Measurements from ENCODE around the gene DNAH2.
A peak's percentile ranks its signal among the peaks of the same experiment; 100 is the strongest.

DNAH2 gene

DNA sequence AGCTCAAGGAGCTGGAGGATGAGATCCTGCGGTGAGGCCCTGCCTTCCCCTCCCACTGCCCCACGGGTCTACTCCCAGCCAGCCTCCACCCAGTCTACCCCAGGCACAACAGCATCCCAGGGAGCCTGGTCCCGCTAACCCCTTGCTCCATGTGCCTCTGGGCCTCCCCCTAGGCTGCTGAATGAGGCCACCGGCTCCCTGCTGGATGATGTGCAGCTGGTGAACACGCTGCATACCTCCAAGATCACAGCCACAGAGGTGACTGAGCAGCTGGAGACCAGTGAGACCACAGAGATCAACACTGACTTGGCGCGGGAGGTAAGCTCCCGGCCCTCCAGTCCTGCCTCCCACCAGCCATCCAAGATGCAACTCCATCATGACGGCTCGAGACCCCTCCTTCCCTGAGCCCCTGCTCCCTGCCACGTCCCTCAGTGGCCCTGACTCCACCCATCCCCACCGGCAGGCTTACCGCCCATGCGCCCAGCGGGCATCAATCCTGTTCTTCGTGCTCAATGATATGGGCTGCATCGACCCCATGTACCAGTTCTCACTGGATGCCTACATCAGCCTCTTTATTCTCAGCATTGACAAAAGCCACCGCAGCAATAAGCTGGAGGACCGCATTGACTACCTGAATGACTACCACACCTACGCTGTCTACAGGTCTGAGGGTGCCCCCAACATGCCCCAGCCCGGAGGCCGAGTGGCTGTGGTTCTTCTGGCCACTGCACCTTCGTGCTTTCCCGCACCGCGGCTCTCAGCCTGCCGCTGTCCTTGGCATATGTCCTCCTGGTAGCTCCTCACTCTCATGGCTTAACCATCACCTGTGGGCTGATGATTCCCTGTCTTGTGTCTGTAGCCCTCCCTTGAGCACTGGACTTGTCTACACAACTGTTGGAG lies 101.5 kb downstream of the DNAH2 start:
- FAIRE-seq (no peak), DNase-seq (ENCODE audit: insufficient read length, low spot score) (no peak)
- TF ChIP-seq POLR2A (IDR thresholded peaks at IDR 0.05; ENCODE audit: low read depth, low read length): no peak

- no peak for TF ChIP-seq POLR2A (IDR thresholded peaks at IDR 0.05; ENCODE audit: low read depth, low read length)
- FAIRE-seq (no peak), DNase-seq (ENCODE audit: insufficient read length, low spot score) (no peak)
These were observed 102.7 kb downstream of the DNAH2 start for GRCh38 chr17:7820231-7820630.

GRCh38 chr17:7822126-7822525 lies 104.6 kb downstream of the DNAH2 start:
- DNase-seq (ENCODE audit: insufficient read length, low spot score): no peak
- no peak for TF ChIP-seq POLR2A (IDR thresholded peaks at IDR 0.05; ENCODE audit: low read depth, low read length)
- FAIRE-seq: no peak

- TF ChIP-seq POLR2A (IDR thresholded peaks at IDR 0.05; ENCODE audit: low read depth, low read length): no peak
- FAIRE-seq (no peak), DNase-seq (ENCODE audit: insufficient read length, low spot score) (no peak)
These were observed 106.0 kb downstream of the DNAH2 start for GRCh38 chr17:7823581-7824001.

DNA sequence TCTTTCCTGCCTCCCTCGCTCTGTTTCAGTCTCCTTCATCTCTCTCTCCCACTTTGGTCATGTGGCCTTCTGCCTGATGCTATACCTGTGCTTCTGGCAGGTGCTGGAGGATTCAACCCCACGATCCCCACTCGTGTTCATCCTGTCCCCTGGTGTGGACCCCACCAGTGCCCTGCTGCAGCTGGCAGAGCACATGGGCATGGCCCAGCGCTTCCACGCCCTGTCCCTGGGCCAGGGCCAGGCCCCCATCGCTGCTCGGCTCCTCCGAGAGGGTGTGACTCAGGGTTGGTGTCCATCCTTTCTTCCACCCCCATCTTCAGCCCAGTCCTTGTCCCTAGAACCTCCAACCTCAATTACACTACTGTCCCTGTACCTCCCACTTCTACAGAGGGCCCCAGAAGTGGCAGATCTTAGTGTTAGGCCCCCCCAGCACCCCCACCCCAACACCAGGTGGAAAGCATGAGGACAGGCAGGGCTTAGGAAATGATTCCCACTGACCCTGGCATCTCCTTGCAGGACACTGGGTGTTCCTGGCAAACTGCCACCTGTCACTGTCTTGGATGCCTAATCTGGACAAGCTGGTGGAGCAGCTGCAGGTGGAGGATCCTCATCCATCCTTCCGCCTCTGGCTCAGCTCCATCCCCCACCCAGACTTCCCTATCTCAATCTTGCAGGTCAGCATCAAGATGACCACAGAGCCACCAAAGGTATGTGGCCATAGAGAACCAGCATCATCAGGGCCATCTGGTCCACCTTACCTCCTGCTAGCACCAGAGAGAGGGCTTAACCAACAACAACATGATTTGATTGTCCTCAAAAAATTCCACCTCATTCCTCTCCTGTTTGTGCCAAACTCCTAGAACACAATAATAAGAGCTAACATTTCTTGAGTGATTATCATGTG lies 106.7 kb downstream of the DNAH2 start:
- DNase-seq (ENCODE audit: insufficient read length, low spot score) (no peak), FAIRE-seq (no peak)
- TF ChIP-seq POLR2A (IDR thresholded peaks at IDR 0.05; ENCODE audit: low read depth, low read length): no peak

GRCh38 chr17:7825206-7825990 lies 107.9 kb downstream of the DNAH2 start:
- no peak for TF ChIP-seq POLR2A (IDR thresholded peaks at IDR 0.05; ENCODE audit: low read depth, low read length)
- no peak for DNase-seq (ENCODE audit: insufficient read length, low spot score)
- FAIRE-seq: no peak

DNA sequence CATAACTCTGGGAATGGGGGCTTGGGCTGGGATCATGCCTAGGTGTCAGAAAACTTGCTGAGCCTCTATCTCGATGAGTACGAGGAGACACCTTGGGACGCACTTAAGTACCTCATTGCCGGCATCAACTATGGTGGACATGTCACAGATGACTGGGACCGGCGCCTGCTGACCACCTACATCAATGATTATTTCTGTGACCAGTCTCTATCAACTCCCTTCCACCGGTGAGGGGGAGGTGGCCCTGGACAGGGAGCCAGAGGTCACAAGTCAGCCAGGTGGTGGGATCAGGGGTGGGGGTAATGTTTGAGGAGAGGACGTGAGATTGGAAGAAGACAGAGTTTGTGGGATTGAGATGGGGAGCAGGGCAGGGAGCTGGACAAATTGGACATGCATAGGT lies 113.1 kb downstream of the DNAH2 start:
- FAIRE-seq (no peak), DNase-seq (ENCODE audit: insufficient read length, low spot score) (no peak)
- no peak for TF ChIP-seq POLR2A (IDR thresholded peaks at IDR 0.05; ENCODE audit: low read depth, low read length)

DNA sequence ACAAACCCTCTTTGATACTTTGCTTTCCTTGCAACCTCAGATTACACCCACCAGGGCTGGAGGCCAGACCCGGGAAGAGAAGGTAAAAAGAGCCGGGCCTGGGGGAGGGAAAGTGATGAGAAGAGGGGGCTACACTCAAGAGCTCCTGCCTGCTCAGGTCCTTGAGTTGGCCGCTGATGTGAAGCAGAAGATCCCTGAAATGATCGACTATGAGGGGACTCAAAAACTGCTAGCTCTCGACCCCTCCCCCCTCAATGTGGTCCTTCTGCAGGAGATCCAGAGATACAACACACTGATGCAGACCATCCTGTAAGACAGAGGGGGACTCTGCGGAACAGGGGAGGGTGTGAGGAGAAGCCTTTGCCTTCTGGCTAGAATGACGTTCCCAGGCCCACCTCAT lies 113.7 kb downstream of the DNAH2 start:
- no peak for DNase-seq (ENCODE audit: insufficient read length, low spot score)
- TF ChIP-seq POLR2A (IDR thresholded peaks at IDR 0.05; ENCODE audit: low read depth, low read length): no peak
- FAIRE-seq: no peak

- FAIRE-seq (no peak), DNase-seq (ENCODE audit: insufficient read length, low spot score) (no peak)
- no peak for TF ChIP-seq POLR2A (IDR thresholded peaks at IDR 0.05; ENCODE audit: low read depth, low read length)
These were observed 114.9 kb downstream of the DNAH2 start for GRCh38 chr17:7832431-7832830.

DNA sequence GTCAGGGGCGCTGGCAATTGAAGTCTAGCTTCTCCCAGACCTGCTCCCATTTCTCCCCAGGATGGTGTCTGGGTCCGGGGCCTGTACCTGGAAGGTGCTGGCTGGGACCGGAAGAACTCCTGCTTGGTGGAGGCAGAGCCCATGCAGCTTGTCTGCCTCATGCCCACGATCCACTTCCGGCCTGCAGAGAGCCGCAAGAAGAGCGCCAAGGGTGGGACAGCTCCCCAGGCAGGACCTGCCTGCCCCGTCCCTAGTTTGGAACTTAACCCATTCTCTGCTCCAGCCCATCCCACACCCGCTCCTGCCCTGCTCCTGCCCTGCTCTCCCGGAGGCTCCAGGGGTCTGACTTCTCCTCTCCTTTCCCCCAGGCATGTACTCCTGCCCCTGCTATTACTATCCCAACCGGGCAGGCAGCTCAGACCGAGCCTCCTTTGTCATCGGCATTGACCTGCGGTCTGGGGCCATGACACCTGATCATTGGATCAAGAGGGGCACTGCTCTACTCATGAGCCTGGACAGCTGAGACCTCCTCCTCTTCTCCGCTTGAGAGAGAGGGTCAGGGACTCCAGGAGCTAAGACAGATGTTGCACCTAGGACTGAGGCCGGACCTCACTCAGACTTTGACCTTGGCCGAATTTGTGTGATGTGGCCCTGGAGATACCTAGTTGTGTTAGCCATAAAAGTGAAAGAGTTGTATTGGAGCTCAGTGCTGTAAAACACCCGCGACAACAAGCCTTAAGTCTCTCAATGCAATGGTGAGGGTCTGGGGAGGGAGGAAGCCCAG lies 115.7 kb downstream of the DNAH2 start:
- TF ChIP-seq POLR2A (IDR thresholded peaks at IDR 0.05; ENCODE audit: low read depth, low read length): no peak
- FAIRE-seq (no peak), DNase-seq (ENCODE audit: insufficient read length, low spot score) (no peak)

- TF ChIP-seq POLR2A (IDR thresholded peaks at IDR 0.05; ENCODE audit: low read depth, low read length): 0 out of 2 replicates have a peak, but pooled peaks have one; percentile 18
- DNase-seq (ENCODE audit: insufficient read length, low spot score): peak; percentile 90
- FAIRE-seq: no peak
These were observed 116.4 kb downstream of the DNAH2 start, which contains the start of gene KDM6B for GRCh38 chr17:7833795-7834541. Gene KDM6B (plus strand): TSS chr17:7834217. CDS start chr17:7845555, 11,338 bp downstream.

GRCh38 chr17:7834542-7834956 lies 117.0 kb downstream of the DNAH2 start:
- no peak for DNase-seq (ENCODE audit: insufficient read length, low spot score)
- TF ChIP-seq POLR2A (IDR thresholded peaks at IDR 0.05; ENCODE audit: low read depth, low read length): no peak
- FAIRE-seq: no peak

All from H54 (cell line).